ENCODE measurements around the gene WDFY4. TPM values are rescaled to one million over a fixed set of nuclear protein-coding genes. Genes with fewer than 3 reads are reported as not detected.

WDFY4 gene
- total and polyA plus RNA-seq, 2 of the 4 experiments (the other 2 are of a cell fraction): not detected

DNA sequence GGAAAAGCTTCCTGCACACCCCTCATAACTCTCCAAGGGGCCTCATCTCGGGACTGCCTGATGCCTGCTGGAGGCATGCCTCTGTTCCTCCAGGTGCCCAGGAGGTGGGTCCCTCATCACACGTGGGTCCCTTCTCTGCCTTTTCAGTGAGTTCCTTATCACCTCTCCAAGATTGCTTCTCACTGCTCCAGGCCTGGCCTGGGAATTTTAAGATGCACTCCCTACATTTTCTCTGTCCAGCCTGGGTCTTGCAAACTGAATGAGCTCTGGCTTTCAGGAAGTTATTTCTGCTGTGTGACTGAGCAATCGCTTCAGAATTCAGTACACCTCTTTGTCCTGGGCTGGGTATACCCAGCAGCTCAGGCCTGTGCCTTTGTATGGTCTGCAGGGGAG lies 211.1 kb downstream of the WDFY4 start:
- Histone ChIP-seq H2AFZ (replicated peaks; ENCODE audit: low read length, poor library complexity) (no peak overlapping the region), H2BK120ac (ENCODE audit: low read depth, low read length) (no peak overlapping the region), H3K27me3 (ENCODE audit: control insufficient read depth, insufficient read depth, low read length) (no peaks in the 10 kb centered on the region; the same call in 1 of the 2 replicates), H3K27ac (ENCODE audit: insufficient read depth, low read length) (no peak overlapping the region), H4K20me1 (ENCODE audit: insufficient read depth, low read length) (no peaks in the 10 kb centered on the region), H3K4me1 (ENCODE audit: control insufficient read depth, insufficient read depth, low read length) (no peaks in the 10 kb centered on the region), H4K5ac (ENCODE audit: low read depth, low read length) (no peak overlapping the region), H2BK15ac (ENCODE audit: low read depth, low read length) (no peak overlapping the region), H3K4me2 (ENCODE audit: low read depth, low read length) (no peak overlapping the region), H3K36me3 (ENCODE audit: control insufficient read depth, insufficient read depth, low read length) (no peaks in the 10 kb centered on the region), H3K9ac (ENCODE audit: low read depth, low read length) (no peak overlapping the region), H4K8ac (ENCODE audit: low read depth in 2 of 2, low read length in 2 of 2) (no peak overlapping the region), H2BK5ac (ENCODE audit: low read depth, low read length, poor library complexity, severe bottlenecking) (no peak overlapping the region), H3K14ac (replicated peaks; ENCODE audit: low read depth, low read length) (no peak overlapping the region), H3K56ac (ENCODE audit: extremely low read depth, insufficient read depth, low read length) (no peak overlapping the region), H2BK20ac (ENCODE audit: low read depth, low read length) (no peak overlapping the region), H4K91ac (ENCODE audit: insufficient read depth, low read depth, low read length) (no peak overlapping the region), H3K79me1 (ENCODE audit: low read depth in 1 of 2, low read length in 2 of 2) (no peaks in the 10 kb centered on the region), H2AK5ac (ENCODE audit: low read depth, low read length) (no peak overlapping the region), H3K9me1 (ENCODE audit: insufficient read depth, low read length) (no peaks in the 10 kb centered on the region), H3K4ac (ENCODE audit: low read depth, low read length) (no peak overlapping the region), H3K18ac (ENCODE audit: low read depth, low read length) (no peak overlapping the region), H3K23ac (ENCODE audit: low read depth, low read length) (no peak overlapping the region), H2AK9ac (replicated peaks; ENCODE audit: low read depth, low read length, poor library complexity) (no peak overlapping the region), H3K4me3 (ENCODE audit: insufficient read depth, low read depth, low read length) (no peak overlapping the region), H3K9me3 (ENCODE audit: control insufficient read depth, insufficient read depth, low read length) (no peaks in the 10 kb centered on the region)
- DNase-seq: no peak
- intact Hi-C loops (cut with micrococcal nuclease): no loop called here
- ChIA-PET CTCF (interaction anchor here (1.4 kb wide), 1 partner anchor 11 kb away, joined by 3 read pairs; no protein-coding TSS in a partner anchor), POLR2A (ENCODE audit: unreplicated experiment) (interaction anchor here (0.6 kb wide), 1 partner anchor 18 kb away, joined by 3 read pairs; no protein-coding TSS in a partner anchor)
- no peak for TF ChIP-seq USF2 (IDR thresholded peaks at IDR 0.05; ENCODE audit: low read depth, low read length)
- no peak for TF ChIP-seq MAZ (IDR thresholded peaks at IDR 0.05; ENCODE audit: borderline replicate concordance, low read depth, low read length)
- no peak for TF ChIP-seq CEBPB (IDR thresholded peaks at IDR 0.05; ENCODE audit: low read depth, low read length)
- TF ChIP-seq FOS (IDR thresholded peaks at IDR 0.05; ENCODE audit: low read depth, low read length): no peak
- no peak for TF ChIP-seq ELK1 (IDR thresholded peaks at IDR 0.05; ENCODE audit: borderline replicate concordance, low read depth, low read length)
- TF ChIP-seq, protein P1, sequence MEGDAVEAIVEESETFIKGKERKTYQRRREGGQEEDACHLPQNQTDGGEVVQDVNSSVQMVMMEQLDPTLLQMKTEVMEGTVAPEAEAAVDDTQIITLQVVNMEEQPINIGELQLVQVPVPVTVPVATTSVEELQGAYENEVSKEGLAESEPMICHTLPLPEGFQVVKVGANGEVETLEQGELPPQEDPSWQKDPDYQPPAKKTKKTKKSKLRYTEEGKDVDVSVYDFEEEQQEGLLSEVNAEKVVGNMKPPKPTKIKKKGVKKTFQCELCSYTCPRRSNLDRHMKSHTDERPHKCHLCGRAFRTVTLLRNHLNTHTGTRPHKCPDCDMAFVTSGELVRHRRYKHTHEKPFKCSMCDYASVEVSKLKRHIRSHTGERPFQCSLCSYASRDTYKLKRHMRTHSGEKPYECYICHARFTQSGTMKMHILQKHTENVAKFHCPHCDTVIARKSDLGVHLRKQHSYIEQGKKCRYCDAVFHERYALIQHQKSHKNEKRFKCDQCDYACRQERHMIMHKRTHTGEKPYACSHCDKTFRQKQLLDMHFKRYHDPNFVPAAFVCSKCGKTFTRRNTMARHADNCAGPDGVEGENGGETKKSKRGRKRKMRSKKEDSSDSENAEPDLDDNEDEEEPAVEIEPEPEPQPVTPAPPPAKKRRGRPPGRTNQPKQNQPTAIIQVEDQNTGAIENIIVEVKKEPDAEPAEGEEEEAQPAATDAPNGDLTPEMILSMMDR (conservative IDR thresholded peaks at IDR 0.05; ENCODE audit: low read depth, low read length): no peak
- TF ChIP-seq RAD21 (IDR thresholded peaks at IDR 0.05; ENCODE audit: low read length): no peak
- TF ChIP-seq CHD1 (IDR thresholded peaks at IDR 0.05; ENCODE audit: low read depth, low read length): no peak
- no peak for TF ChIP-seq BHLHE40 (IDR thresholded peaks at IDR 0.05; ENCODE audit: low read depth, low read length)
- no peak for TF ChIP-seq RCOR1 (IDR thresholded peaks at IDR 0.05; ENCODE audit: insufficient replicate concordance, low read length)
- TF ChIP-seq POLR2A (IDR thresholded peaks at IDR 0.05; ENCODE audit: low read depth, low read length): no peak
- peak; percentile 52 for ATAC-seq (ENCODE audit: low read depth)
- BruUV-seq (replicated peaks): no TSS peak
- in situ Hi-C loops (cut with MboI; ENCODE audit: low sequenced_read_pairs): no loop called here
- 100% methylated on average over 1 of the region's 3 CpGs; no CpG with 5 or more reads in 1 of the 2 experiments for WGBS, 2 experiments (ENCODE audit: extremely low coverage in 2 of 2, insufficient read length in 1 of 2)
- dilution Hi-C loops (cut with HindIII; ENCODE audit: low sequenced_read_pairs, unreplicated experiment): no loop called here

All from IMR-90 (cell line).